Heart right ventricle (tissue), 16 donors: ENCODE results near the gene CADPS2. TPM values are rescaled to one million over a fixed set of nuclear protein-coding genes. Genes with fewer than 3 reads are reported as not detected.

Experiments
- ATAC-seq, 8 donors: fragments of 200-7000 bp; cut with Tn5 transposase; one replicate each; pipeline ENCODE4 v1.9.1; 2020; ENCODE audit warnings: mild to moderate bottlenecking in 8 of 8, moderate library complexity in 8 of 8, moderate number of reproducible peaks in 1 of 8
- DNase-seq, 2 donors: peaks; one replicate each; pipeline ENCODE4 v3.0.0-alpha.2; 2020
- H3K27ac ChIP-seq, 10 donors: fragments of 200-600 bp; sonication (generic) in 2 of 10; one replicate each; pipeline versions ENCODE4 v1.5.0 to v1.8.0; 2020 to 2022; ENCODE audit warnings: mild to moderate bottlenecking in 3 of 10
- H3K27me3 ChIP-seq, 7 donors: fragments of 200-600 bp; one replicate each; pipeline ENCODE4 v1.8.0; 2021 to 2022; ENCODE audit warnings: mild to moderate bottlenecking in 2 of 7
- H3K36me3 ChIP-seq, 9 donors: fragments of 200-600 bp; sonication (generic) in 1 of 9; one replicate each; pipeline versions ENCODE4 v1.5.0 to v1.8.0; 2020 to 2022; ENCODE audit warnings: mild to moderate bottlenecking in 2 of 9
- H3K4me1 ChIP-seq, 9 donors: fragments of 200-600 bp; sonication (generic) in 1 of 9; one replicate each; pipeline versions ENCODE4 v1.5.0 to v1.8.0; 2020 to 2022; ENCODE audit warnings: mild to moderate bottlenecking in 4 of 9
- H3K4me3 ChIP-seq, 10 donors: fragments of 200-600 bp; sonication (generic) in 2 of 10; one replicate each; pipeline versions ENCODE4 v1.5.0 to v1.8.0; 2020 to 2022; ENCODE audit warnings: mild to moderate bottlenecking in 7 of 10, moderate library complexity in 2 of 10
- H3K9me3 ChIP-seq, 11 donors: fragments of 200-600 bp in 10 of 11; sonication (generic) in 2 of 11; one replicate each; pipeline versions ENCODE4 v1.5.0 to v1.8.0; 2013 to 2022; ENCODE audit warnings: mild to moderate bottlenecking in 2 of 11, control low read depth in 1 of 11, moderate library complexity in 1 of 11
- CTCF ChIP-seq, 9 donors: fragments of 200-600 bp; sonication (generic) in 2 of 9; IDR thresholded peaks; one replicate each; pipeline versions ENCODE4 v1.5.0 to v1.8.0; 2021 to 2022; ENCODE audit warnings: antibody characterized with exemption in 9 of 9, mild to moderate bottlenecking in 5 of 9, moderate library complexity in 1 of 9
- WGBS, 2 donors: extraction: QIAGEN DNeasy Blood & Tissue Kit; methylation state at CpG; one replicate each; pipeline ENCODE4 v1.1.7; 2013; ENCODE audit warnings: inconsistent platforms in 1 of 2; 5-methylcytosine and 5-hydroxymethylcytosine counted together
- intact Hi-C, 10 donors: fragments of 100-400 bp; cut with DNase I; formaldehyde crosslinking; loops; one replicate each; pipeline versions ENCODE4 v1.11.1 to v1.14.2; 2022
- polyA plus RNA-seq, 2 donors: library from polyadenylated mRNA; stranded (reverse); fragments of 200-250 nt; gene quantifications; one replicate each; pipeline ENCODE4 v1.2.3, GENCODE V29; 2013
- total RNA-seq, 10 donors: library from RNA; stranded (reverse); fragmentation: NEBNext Ultra II Directional in 3 of 10; extraction: Animal tissue kit (Norgen Biotek cat#: 25700) in 3 of 10; gene quantifications; one replicate each; pipeline versions ENCODE4 v1.2.1 to v1.2.4, GENCODE V29; 2021 to 2023
- donor health status: Arrhythmogenic right ventricular cardiomyopathy.
- donor health status: ischemic (EF 13 %, LVEDD 7.1; RV severe dilation, severe dysfunction).
- donor health status: healthy with polysubstance abuse.
- donor health status: DM: no; HTN: yes; CAD: no.
- donor health status: DM: no; HTN: no; CAD: no.
- donor health status: ischemic (EF 25% LVEDD 6.9; RV normal size, moderate dysfunction).
- donor health status: ischemic (EF 25% LVEDD 5.7; RV mildly dilated, moderate dysfunction).
- donor health status: healthy.
- donor health status: DM: yes; HTN: yes; CAD: no.
- donor health status: Ischemic cardiomyopathy.
- donor health status: ischemic (EF 35%, LVEDD 5.7; RV mildly dilated, moderate dysfunction).
- donor health status: nonischemic (EF 11% LVEDD 7.7; RV severe dilation, severe dysfunction).
- donor health status: DM: yes; HTN: yes; CAD: no.
- donor health status: PGD.
- donor health status: ischemic (EF 29% LVEDD 5.4; RV normal size, mild dysfunction).
- donor health status: nonischemic (EF 23%, LVEDD 6.1; RV moderate dilation, normal function).

The CADPS2 gene
- total and polyA plus RNA-seq, 12 donors, result 3.6 to 25.7 (median 6.6) TPM

GRCh38 chr7:122750389-122750788 lies 135.9 kb downstream of the CADPS2 start:
- no peak overlapping the region for H3K4me3 ChIP-seq
- 93 to 94% methylated on average over 2 of the region's 2 CpGs for WGBS, 2 donors
- no peak for TF ChIP-seq CTCF (IDR thresholded peaks at IDR 0.05)
- H3K27me3 ChIP-seq, result no peaks in the 10 kb centered on the region
- ATAC-seq (no peak), DNase-seq (no peak)
- no peaks in the 10 kb centered on the region for H3K9me3 ChIP-seq
- no peak overlapping the region for H3K27ac ChIP-seq
- intact Hi-C loops, result no loop called here
- H3K36me3 ChIP-seq, result no peaks in the 10 kb centered on the region
- H3K4me1 ChIP-seq, result no peaks in the 10 kb centered on the region

GRCh38 chr7:122748195-122748594 lies 138.1 kb downstream of the CADPS2 start:
- no peaks in the 10 kb centered on the region for H3K36me3 ChIP-seq
- WGBS, 2 donors, result 90 to 93% methylated on average over 2 of the region's 2 CpGs

GRCh38 chr7:122746948-122747347 lies 139.3 kb downstream of the CADPS2 start:
- WGBS, 2 donors, result 73 to 78% methylated on average over 2 of the region's 2 CpGs
- Histone ChIP-seq H3K4me1 (no peaks in the 10 kb centered on the region), H3K36me3 (no peaks in the 10 kb centered on the region), H3K27me3 (no peaks in the 10 kb centered on the region), H3K4me3 (no peak overlapping the region), H3K9me3 (no peaks in the 10 kb centered on the region), H3K27ac (no peak overlapping the region)
- TF ChIP-seq CTCF (IDR thresholded peaks at IDR 0.05), result no peak
- ATAC-seq, result no peak
- DNase-seq, result no peak
- intact Hi-C loops, result no loop called here

More at GRCh38 chr7:122748195-122748594, 138.1 kb downstream of the CADPS2 start:
- Histone ChIP-seq H3K9me3 (no peaks in the 10 kb centered on the region), H3K27me3 (no peaks in the 10 kb centered on the region), H3K4me3 (no peak overlapping the region), H3K27ac (no peak overlapping the region), H3K4me1 (no peaks in the 10 kb centered on the region)
- intact Hi-C loops, result no loop called here
- no peak for TF ChIP-seq CTCF (IDR thresholded peaks at IDR 0.05)
- ATAC-seq (no peak), DNase-seq (no peak)

GRCh38 chr7:122743211-122743610 lies 143.0 kb downstream of the CADPS2 start:
- Histone ChIP-seq H3K9me3 (no peaks in the 10 kb centered on the region), H3K27ac (no peak overlapping the region), H3K4me3 (no peak overlapping the region), H3K4me1 (no peaks in the 10 kb centered on the region), H3K27me3 (no peaks in the 10 kb centered on the region), H3K36me3 (no peaks in the 10 kb centered on the region)
- intact Hi-C loops, result no loop called here
- no peak for ATAC-seq
- no peak for DNase-seq
- TF ChIP-seq CTCF (IDR thresholded peaks at IDR 0.05), result no peak

GRCh38 chr7:122738947-122739346 lies 147.3 kb downstream of the CADPS2 start:
- Histone ChIP-seq H3K9me3 (no peaks in the 10 kb centered on the region), H3K4me3 (no peak overlapping the region), H3K27ac (no peak overlapping the region), H3K36me3 (no peaks in the 10 kb centered on the region), H3K27me3 (no peaks in the 10 kb centered on the region), H3K4me1 (no peaks in the 10 kb centered on the region)
- intact Hi-C loops, result no loop called here
- ATAC-seq (no peak), DNase-seq (no peak)
- no peak for TF ChIP-seq CTCF (IDR thresholded peaks at IDR 0.05)
- 78 to 81% methylated on average over 2 of the region's 2 CpGs for WGBS, 2 donors
